HG03025 (cell line): ENCODE results near the gene USP17L27.
"Not testable (repeated sequence)": the region's sequence is repeated elsewhere in the genome, so short reads cannot be mapped to it uniquely, and the experiment has no call there.

Source experiments
- ATAC-seq: cut with Tn5 transposase; IDR thresholded peaks from one replicate; pipeline ENCODE4 v1.9.1; 2021; ENCODE audit warnings: mild to moderate bottlenecking, moderate library complexity; ENCODE audit not compliant: unreplicated experiment, low FRiP score

USP17L27 gene

DNA sequence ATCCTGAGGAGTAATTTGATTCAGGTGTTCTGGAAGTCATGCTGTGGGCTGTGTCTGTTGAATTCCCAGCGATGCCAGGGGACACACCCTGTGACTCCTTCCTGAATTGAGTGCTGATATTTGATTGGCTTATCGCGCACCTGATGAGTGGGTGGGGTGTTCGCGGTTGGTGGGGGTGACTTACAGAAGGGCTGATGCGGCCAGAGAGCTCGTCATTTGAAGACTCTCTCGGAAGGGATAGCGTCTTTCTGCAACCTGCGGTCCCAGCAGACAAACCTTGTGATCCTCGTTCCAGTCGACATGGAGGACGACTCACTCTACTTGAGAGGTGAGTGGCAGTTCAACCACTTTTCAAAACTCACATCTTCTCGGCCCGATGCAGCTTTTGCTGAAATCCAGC lies at the start of gene USP17L27:
Gene USP17L27 (plus strand): TSS at position 301 of the 400 bp plus-strand sequence. CDS start 0 bp downstream, at position 301.
- ATAC-seq: not testable (repeated sequence)

- not testable (repeated sequence) for ATAC-seq
These were observed 19.8 kb upstream of the USP17L27 start for GRCh38 chr4:9324191-9324590.

DNA sequence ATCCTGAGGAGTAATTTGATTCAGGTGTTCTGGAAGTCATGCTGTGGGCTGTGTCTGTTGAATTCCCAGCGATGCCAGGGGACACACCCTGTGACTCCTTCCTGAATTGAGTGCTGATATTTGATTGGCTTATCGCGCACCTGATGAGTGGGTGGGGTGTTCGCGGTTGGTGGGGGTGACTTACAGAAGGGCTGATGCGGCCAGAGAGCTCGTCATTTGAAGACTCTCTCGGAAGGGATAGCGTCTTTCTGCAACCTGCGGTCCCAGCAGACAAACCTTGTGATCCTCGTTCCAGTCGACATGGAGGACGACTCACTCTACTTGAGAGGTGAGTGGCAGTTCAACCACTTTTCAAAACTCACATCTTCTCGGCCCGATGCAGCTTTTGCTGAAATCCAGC lies 19.1 kb upstream of the USP17L27 start, which contains the start of gene USP17L24:
Gene USP17L24 (plus strand): TSS at position 301 of the 400 bp plus-strand sequence. CDS start 0 bp downstream, at position 301.
- not testable (repeated sequence) for ATAC-seq

DNA sequence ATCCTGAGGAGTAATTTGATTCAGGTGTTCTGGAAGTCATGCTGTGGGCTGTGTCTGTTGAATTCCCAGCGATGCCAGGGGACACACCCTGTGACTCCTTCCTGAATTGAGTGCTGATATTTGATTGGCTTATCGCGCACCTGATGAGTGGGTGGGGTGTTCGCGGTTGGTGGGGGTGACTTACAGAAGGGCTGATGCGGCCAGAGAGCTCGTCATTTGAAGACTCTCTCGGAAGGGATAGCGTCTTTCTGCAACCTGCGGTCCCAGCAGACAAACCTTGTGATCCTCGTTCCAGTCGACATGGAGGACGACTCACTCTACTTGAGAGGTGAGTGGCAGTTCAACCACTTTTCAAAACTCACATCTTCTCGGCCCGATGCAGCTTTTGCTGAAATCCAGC lies 14.3 kb upstream of the USP17L27 start, which contains the start of gene USP17L25:
Gene USP17L25 (plus strand): TSS at position 301 of the 400 bp plus-strand sequence. CDS start 0 bp downstream, at position 301.
- not testable (repeated sequence) for ATAC-seq

DNA sequence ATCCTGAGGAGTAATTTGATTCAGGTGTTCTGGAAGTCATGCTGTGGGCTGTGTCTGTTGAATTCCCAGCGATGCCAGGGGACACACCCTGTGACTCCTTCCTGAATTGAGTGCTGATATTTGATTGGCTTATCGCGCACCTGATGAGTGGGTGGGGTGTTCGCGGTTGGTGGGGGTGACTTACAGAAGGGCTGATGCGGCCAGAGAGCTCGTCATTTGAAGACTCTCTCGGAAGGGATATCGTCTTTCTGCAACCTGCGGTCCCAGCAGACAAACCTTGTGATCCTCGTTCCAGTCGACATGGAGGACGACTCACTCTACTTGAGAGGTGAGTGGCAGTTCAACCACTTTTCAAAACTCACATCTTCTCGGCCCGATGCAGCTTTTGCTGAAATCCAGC lies 9.6 kb upstream of the USP17L27 start, which contains the start of gene USP17L26:
Gene USP17L26 (plus strand): TSS at position 301 of the 400 bp plus-strand sequence. CDS start 0 bp downstream, at position 301.
- not testable (repeated sequence) for ATAC-seq

DNA sequence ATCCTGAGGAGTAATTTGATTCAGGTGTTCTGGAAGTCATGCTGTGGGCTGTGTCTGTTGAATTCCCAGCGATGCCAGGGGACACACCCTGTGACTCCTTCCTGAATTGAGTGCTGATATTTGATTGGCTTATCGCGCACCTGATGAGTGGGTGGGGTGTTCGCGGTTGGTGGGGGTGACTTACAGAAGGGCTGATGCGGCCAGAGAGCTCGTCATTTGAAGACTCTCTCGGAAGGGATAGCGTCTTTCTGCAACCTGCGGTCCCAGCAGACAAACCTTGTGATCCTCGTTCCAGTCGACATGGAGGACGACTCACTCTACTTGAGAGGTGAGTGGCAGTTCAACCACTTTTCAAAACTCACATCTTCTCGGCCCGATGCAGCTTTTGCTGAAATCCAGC lies 4.8 kb upstream of the USP17L27 start, which contains the start of gene USP17L5:
Gene USP17L5 (plus strand): TSS at position 301 of the 400 bp plus-strand sequence. CDS start 0 bp downstream, at position 301.
- ATAC-seq: not testable (repeated sequence)

- ATAC-seq: not testable (repeated sequence)
These were observed 4.6 kb downstream of the USP17L27 start, which contains the start of gene USP17L28 for GRCh38 chr4:9348593-9348992. Gene USP17L28, plus strand, starts transcription at chr4:9348893. Its CDS starts 0 bp downstream, at chr4:9348893.

DNA sequence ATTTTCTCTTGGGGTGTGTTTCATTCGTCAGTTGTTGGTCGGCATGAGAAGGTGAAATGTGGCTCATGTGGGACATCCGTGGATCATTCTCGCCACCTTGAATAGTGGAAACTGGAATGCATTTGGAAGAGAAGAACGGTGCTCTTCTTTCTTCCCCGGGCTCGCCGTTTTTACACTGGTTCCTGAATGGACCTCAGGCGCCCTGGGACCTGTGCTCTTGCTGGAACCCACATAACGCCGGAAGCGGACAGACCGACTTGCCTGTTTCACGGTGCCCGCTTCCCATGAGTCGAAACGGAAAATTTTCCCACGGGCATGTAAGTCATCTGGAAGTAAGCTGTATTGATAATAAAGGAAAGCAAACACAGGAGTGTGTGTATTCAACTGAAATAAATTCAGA lies 6.9 kb downstream of the USP17L27 start:
- ATAC-seq: not testable (repeated sequence)

GRCh38 chr4:9353338-9353737 lies 9.4 kb downstream of the USP17L27 start, which contains the start of gene USP17L29:
Gene USP17L29, plus strand, starts transcription at chr4:9353638. Its CDS starts 0 bp downstream, at chr4:9353638.
- ATAC-seq: not testable (repeated sequence)

DNA sequence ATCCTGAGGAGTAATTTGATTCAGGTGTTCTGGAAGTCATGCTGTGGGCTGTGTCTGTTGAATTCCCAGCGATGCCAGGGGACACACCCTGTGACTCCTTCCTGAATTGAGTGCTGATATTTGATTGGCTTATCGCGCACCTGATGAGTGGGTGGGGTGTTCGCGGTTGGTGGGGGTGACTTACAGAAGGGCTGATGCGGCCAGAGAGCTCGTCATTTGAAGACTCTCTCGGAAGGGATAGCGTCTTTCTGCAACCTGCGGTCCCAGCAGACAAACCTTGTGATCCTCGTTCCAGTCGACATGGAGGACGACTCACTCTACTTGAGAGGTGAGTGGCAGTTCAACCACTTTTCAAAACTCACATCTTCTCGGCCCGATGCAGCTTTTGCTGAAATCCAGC lies 18.9 kb downstream of the USP17L27 start, which contains the start of gene USP17L30:
Gene USP17L30 (plus strand): TSS at position 301 of the 400 bp plus-strand sequence. CDS start 0 bp downstream, at position 301.
- ATAC-seq: not testable (repeated sequence)

GRCh38 chr4:9379881-9380280 lies 35.9 kb downstream of the USP17L27 start:
- not testable (repeated sequence) for ATAC-seq

- not testable (repeated sequence) for ATAC-seq
These were observed 37.1 kb downstream of the USP17L27 start for GRCh38 chr4:9381012-9381534.

- ATAC-seq: no peak
These were observed 40.2 kb downstream of the USP17L27 start for GRCh38 chr4:9384126-9384525.

GRCh38 chr4:9389001-9389400 lies 45.1 kb downstream of the USP17L27 start:
- not testable (repeated sequence) for ATAC-seq
